Stimulated activated CD8-positive, alpha-beta memory T cell treated with anti-CD3 and anti-CD28 coated beads, Interleukin-4, amount 100 ng/mL, for 1 hour (primary cell): ENCODE data around the gene ARAP2.

Experiments used
- DNase-seq, 2 donors: peaks; one replicate each; pipeline ENCODE4 v3.0.0-alpha.2; 2020; ENCODE audit warnings: low read depth in 2 of 2, low spot score in 1 of 2

The ARAP2 gene

DNA sequence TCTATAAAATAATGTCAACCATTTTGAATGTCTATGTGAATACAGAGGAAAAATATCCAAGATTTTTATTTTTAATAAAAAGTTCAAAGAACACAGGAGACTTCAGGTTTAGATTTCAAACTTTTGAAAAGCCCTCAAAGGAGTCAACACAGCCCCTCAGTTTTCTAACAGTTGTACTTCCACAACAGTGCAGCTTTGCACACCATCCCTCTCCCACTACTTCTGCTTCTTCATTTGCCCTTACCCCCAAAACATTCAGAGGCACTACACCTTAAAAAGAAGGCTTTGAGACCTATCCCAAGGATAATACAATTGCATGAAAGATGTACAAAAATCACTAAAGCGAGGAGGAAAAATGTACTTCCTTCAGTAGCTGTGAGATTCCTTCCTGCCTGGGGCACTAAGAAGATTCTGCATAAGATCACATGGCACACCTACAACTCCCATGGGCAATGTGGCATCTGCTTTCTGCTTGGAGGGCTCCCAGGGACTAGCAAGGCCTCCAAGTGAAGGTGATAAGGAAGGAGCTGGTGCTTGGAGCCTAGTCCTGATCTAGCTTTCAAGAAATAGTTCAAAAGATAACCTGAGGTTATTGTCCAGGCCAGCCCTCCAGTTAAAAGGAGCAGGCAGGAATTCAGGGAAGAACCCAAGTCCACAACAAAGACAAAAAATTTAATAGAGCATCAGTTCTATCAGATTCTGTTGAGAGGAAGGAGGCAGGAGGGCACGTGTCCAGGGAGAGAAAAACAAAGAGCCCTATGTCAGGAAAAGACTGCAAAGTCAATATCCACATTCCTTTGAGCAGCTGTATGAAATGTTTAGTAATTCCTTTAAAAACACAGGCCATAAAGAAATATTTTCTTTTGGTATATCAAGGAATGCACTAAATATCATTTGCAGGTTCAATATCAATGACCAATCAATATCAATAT, 19.1 kb downstream of the ARAP2 start:
- DNase-seq, result no peak

DNA sequence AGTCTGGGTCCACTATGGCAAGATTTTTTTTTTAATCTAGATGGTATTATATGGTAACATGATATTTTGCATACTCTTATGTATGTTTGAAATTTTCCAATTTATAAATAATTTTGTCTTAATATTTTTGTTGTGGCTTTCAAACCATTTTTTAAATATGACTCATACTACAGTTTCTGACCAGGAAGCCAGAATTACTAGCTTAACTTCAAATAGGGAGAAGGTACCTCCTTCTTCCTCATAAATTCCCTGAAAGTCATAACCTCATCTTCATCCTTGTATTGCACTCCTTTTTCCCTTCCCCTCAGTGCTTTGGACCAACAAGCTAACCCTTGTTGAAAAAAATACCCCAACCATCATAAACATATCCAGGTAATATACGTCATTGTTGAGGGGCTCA, 21.6 kb downstream of the ARAP2 start:
- no peak for DNase-seq

GRCh38 chr4:36220776-36221175, 23.5 kb downstream of the ARAP2 start:
- DNase-seq, result no peak

DNA sequence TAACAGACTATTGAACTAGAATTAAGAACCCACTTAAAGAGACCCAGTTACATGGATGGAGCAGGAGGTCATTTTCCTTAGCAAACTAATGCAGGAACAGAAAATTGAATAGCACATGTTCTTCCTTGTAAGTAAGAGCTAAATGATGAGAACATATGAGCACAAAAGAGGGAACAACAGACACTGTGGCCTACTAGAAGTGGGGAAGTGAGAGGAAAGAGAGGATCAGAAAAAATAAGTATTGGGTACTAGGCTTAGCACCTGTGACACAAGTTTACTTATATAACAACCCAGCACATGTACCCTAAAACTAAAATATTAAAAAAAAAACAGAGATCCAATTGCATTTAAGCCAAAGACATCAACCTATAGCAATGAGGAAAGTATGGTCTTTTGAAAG, 26.2 kb downstream of the ARAP2 start:
- no peak for DNase-seq

DNA sequence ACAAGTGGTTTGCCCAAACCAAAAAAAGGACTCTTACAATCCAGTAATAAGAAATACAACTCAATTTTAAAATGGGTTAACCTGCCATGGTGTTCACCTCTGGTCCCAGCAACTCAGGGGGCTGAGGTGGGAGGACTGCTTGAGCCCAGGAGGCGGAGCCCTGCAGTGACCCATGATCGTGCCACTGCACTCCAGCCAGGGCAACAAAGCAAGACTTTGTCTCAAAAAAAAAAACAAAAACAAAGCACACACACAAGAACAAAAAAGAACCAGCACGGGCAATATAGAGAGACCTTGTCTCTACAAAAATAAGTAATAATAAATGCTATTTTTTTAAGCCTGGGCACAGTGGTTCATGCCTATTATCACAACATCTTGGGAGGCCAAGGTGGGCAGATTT, 28.7 kb downstream of the ARAP2 start:
- no peak for DNase-seq

GRCh38 chr4:36214735-36215485, 29.4 kb downstream of the ARAP2 start:
- no peak for DNase-seq

- no peak for DNase-seq
These were observed 30.3 kb downstream of the ARAP2 start for GRCh38 chr4:36213977-36214376.

GRCh38 chr4:36211084-36211483, 33.2 kb downstream of the ARAP2 start:
- DNase-seq, result no peak

- DNase-seq, result no peak
These were observed 34.2 kb downstream of the ARAP2 start for GRCh38 chr4:36209941-36210649.

- no peak for DNase-seq
These were observed 35.3 kb downstream of the ARAP2 start for GRCh38 chr4:36208893-36209473.

DNA sequence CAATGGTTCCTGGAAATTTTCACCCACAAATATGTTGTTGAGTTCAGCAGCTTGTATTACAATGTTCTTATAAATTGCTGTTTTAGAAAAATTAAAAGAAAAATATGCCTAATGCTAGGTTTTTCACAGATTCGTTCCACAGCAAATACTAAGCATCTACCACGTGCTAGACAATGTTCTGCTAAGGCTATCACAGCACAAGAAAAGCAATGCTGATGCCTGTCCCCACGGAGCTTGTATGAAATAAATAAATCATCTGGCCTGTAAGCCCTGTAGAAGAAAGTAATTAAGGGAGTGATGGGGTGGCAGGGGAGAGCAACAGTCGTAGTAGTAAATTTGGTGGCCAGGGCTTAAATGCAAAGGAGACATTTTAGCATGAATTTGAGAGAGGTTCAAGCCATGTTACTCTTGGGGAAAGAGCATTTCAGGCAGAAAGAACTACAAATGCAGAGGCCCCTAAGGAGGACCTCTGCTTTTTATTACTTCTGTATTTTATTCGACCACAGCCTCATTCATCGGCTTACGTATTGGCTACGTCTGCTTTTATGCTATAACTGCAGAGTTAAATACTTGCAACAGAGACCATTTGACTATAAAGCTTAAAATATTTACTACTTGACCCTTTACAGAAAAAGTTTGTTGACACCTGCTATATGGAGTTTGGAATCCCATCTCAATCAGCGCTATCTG, 36.3 kb downstream of the ARAP2 start:
- no peak for DNase-seq

- no peak for DNase-seq
These were observed 36.9 kb downstream of the ARAP2 start for GRCh38 chr4:36207367-36207766.

DNA sequence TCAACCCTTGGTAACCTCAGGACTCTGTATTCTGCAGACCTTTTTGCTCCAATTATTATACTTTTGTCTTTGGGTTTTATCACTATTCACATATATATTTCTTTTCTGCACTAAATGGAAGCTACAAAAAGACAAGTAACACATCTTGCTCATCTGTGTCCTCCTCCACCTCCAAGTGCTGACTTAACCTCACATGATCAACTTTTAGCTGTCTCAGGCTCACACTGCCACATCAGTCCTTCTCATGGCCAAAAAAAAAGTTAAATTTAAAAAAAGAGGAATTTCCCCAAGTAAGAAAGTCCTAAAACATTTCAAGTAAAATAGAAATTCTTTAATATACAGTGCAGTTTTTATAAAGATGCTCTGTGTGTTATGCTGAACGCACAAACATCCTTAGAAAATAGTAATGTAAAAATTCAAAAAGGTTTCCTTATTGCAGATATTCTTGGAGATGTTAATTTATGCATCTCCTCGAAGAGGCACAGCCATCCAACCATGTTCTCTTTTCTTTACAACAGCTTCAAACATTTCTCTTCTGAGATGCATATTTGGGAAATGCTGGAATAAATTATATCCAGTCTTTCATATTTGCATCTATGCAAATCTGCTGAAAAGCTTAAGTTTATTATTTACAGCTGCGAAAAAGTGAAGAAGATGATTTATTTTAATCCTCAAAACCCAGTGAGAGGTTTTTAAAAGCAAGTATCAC, 37.6 kb downstream of the ARAP2 start:
- no peak for DNase-seq

GRCh38 chr4:36206012-36206411, 38.3 kb downstream of the ARAP2 start:
- DNase-seq, result no peak

GRCh38 chr4:36198861-36199260, 45.5 kb downstream of the ARAP2 start:
- DNase-seq, result no peak

DNA sequence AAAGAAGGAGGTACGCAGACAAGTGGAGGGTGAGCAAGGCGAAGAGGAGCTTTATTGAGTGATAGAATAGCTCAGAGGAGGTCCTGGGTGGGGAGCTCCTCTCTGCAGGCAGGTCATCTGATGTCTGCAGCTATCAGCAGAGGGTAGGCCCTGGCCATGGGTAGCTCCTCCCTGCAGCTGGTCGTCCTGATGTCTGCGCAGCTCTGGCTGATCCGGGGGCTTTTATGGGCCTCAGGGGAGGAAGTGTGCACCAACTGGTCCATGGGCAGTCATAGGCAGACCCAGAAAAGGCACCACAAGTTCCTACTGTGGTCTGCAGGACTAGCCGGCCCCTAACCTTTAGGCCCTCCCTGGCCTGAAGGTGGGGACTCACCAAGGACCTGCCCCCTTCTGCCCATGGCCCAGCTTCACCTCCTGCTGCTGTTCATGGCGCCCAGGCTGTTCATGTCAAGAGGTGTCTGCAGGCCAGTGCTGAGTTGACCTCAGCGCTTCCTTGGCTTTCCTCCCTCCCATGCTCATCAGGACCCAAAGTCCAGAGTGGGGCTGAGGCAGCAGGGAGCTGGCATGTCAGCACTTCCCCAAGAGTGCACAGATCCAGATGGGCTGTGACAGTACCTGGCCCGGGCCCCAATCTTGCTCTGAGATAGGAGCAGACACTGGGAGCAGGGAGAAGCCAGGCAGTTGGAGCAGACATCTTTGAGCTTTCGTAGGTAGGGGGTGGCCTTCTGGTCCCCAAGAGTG, 46.1 kb downstream of the ARAP2 start:
- DNase-seq, result no peak

GRCh38 chr4:36197501-36197900, 46.8 kb downstream of the ARAP2 start:
- DNase-seq, result no peak

DNA sequence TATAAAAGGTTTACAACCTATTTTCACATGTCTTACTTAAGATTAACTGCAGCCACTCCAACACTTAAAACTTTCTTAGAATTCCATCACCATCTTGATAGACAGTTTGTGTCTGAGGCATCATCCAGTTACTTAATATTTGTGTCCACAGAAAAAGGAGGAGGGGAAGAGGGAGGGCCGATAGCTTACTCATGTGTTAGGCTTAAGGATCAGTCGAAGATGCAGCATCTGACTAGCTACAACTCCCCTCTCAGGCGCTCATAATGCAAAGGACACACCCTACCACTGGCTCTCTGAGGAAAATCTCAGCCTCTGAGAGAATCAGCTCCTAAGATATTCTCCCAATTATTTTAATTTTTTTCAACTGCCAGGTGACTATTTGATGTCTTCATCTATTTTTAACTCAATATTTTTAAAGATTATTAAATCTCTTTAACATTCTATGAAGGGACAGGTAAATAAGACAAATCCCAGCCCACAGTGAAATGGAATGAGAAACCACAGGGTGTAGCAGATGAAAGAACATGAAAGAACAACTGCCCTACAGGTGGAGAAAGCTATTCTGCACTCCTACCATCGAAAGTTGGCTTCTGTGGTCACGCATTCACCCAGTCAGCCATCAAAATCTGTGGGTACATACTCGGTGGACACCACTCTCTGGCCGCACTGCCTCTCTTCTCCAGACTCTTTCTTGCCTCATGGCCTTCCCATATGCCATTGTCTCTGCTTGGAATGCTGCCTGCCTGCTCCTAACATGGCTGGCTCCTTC, 48.0 kb downstream of the ARAP2 start:
- no peak for DNase-seq

DNA sequence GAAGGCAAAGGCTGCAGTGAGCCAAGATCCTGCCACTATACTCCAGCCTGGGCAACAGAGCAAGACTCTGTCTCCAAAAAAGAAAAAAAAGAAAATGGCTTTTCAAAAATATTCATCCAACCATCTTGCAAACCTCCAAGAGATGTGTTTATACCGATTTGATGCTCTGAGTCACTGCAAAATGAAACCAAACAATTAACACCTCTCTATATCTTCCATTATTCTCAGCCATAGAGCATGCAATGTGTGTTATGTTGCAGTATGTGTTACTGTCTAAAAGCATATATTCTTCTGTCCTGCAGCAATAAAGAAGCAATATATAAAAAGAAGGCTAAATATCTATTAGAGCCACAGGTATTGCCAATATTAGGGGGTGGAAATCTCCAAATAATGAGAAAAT, 51.4 kb downstream of the ARAP2 start:
- no peak for DNase-seq
